Esophagus squamous epithelium (tissue), 4 donors: ENCODE results near the gene FAS.

Experiments
- CTCF ChIP-seq, 6 experiments: fragments of 450-650 bp in 4 of 6; fragments of 200-600 bp in 2 of 6; sonication (generic) in 2 of 6; IDR thresholded peaks; one replicate each; pipeline ENCODE4 v1.5.1; 2016 to 2019; ENCODE audit warnings: antibody characterized with exemption in 6 of 6, mild to moderate bottlenecking in 4 of 6, moderate library complexity in 4 of 6
- POLR2A ChIP-seq, 4 donors: fragments of 450-650 bp; IDR thresholded peaks; one replicate each; pipeline ENCODE4 v1.6.1; 2017; ENCODE audit warnings: antibody characterized with exemption in 4 of 4, mild to moderate bottlenecking in 4 of 4, moderate library complexity in 3 of 4

GRCh38 chr10:88991161-88991898 lies 732 bp downstream of the FAS start:
- peak in 3 of 4 donors; percentile 55 to 69 (median 64) for TF ChIP-seq POLR2A (IDR thresholded peaks at IDR 0.05)
- TF ChIP-seq CTCF (IDR thresholded peaks at IDR 0.05) = peak in 1 of 6 experiments; percentile 7
